ENCODE data around the gene SUN1.

DNA sequence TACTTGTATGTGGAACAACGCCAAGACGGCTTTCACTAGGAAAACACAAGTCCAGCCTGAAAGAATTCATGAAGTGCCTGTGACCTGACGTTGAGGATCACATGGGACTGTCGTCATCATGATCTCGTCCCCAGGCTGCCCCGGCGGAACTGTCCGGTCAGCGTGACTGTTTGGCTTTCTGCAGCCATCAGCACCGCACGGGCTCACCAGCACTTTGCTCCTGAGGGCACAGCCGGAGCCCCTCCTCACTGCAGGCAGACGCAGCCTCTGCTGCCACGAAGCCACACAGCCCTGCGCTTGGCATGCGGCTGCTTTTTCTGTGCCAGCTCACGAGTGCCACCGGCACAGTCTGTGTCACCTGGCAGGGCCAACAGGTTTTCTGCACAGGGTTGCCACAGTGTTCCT is 34.7 kb downstream of the SUN1 start:
- TF ChIP-seq, protein P1, sequence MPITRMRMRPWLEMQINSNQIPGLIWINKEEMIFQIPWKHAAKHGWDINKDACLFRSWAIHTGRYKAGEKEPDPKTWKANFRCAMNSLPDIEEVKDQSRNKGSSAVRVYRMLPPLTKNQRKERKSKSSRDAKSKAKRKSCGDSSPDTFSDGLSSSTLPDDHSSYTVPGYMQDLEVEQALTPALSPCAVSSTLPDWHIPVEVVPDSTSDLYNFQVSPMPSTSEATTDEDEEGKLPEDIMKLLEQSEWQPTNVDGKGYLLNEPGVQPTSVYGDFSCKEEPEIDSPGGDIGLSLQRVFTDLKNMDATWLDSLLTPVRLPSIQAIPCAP (CRISPR knock-in tag; IDR thresholded peaks at IDR 0.05; ENCODE audit: borderline replicate concordance), result no peak
- TF ChIP-seq ELF1 (tag; IDR thresholded peaks at IDR 0.05) (no peak), RFX1 (IDR thresholded peaks at IDR 0.05) (no peak)
- TF ChIP-seq, protein P2, sequence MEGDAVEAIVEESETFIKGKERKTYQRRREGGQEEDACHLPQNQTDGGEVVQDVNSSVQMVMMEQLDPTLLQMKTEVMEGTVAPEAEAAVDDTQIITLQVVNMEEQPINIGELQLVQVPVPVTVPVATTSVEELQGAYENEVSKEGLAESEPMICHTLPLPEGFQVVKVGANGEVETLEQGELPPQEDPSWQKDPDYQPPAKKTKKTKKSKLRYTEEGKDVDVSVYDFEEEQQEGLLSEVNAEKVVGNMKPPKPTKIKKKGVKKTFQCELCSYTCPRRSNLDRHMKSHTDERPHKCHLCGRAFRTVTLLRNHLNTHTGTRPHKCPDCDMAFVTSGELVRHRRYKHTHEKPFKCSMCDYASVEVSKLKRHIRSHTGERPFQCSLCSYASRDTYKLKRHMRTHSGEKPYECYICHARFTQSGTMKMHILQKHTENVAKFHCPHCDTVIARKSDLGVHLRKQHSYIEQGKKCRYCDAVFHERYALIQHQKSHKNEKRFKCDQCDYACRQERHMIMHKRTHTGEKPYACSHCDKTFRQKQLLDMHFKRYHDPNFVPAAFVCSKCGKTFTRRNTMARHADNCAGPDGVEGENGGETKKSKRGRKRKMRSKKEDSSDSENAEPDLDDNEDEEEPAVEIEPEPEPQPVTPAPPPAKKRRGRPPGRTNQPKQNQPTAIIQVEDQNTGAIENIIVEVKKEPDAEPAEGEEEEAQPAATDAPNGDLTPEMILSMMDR (IDR thresholded peaks at IDR 0.05 in 2 of 3, conservative IDR thresholded peaks at IDR 0.05 in 1 of 3; ENCODE audit: insufficient read depth in 2 of 3, low read depth in 1 of 3, low read length in 3 of 3), result no peak
